GM23248 (cell line): ENCODE data around the gene PRPF4.

Experiments
- EZH2 ChIP-seq: fragments of 200-600 bp; sonication (generic); IDR thresholded peaks from 2 replicates; pipeline ENCODE4 v1.6.1; 2018; ENCODE audit warnings: antibody characterized with exemption, mild to moderate bottlenecking; ENCODE audit not compliant: insufficient read depth, poor library complexity, severe bottlenecking
- EZH2phosphoT487 ChIP-seq: fragments of 200-600 bp; sonication (generic); IDR thresholded peaks from 2 replicates; pipeline ENCODE4 v1.6.1; 2018; ENCODE audit warnings: antibody characterized with exemption, moderate library complexity, mild to moderate bottlenecking, low read depth; ENCODE audit not compliant: insufficient read depth

DNA sequence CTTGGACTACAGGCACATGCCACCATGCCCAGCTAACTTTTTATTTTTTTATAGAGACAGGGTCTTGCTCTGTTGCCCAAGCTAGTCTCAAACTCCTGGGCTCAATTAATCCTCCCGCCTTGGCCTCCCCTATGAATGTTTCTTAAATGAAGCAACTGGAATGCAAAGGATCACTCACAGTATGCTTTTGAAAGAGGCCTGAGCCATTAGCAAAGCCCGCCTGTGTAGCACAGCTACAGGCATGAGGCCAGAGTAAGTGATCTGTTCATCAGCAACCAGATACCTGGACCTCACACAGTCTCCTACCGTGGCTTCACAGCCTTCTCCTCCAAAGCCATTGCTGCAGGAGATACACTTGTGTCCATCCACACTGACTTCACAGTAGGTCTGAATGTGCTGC lies 44.6 kb downstream of the PRPF4 start:
- TF ChIP-seq EZH2 (no peak), EZH2phosphoT487 (no peak)
